GM19023 (cell line): ENCODE data around the gene SMC1A.
"Not testable (repeated sequence)": the region's sequence is repeated elsewhere in the genome, so short reads cannot be mapped to it uniquely, and the experiment has no call there.

ENCODE experiments used
- ATAC-seq: cut with Tn5 transposase; IDR thresholded peaks from one replicate; pipeline ENCODE4 v1.9.1; 2021; ENCODE audit warnings: mild to moderate bottlenecking, moderate library complexity; ENCODE audit not compliant: unreplicated experiment

Gene SMC1A

GRCh38 chrX:53422861-53423306 is 430 bp upstream of the SMC1A start, which contains the start of gene RIBC1:
Gene RIBC1 (plus strand): TSS chrX:53422873. CDS start chrX:53426277, 3,404 bp downstream.
- ATAC-seq: no peak

- ATAC-seq: peak; percentile 20
These were observed 725 bp downstream of the SMC1A start for GRCh38 chrX:53421772-53422085.

- ATAC-seq: no peak
These were observed 1.3 kb downstream of the SMC1A start for GRCh38 chrX:53421125-53421524.

GRCh38 chrX:53420351-53420750 is 2.1 kb downstream of the SMC1A start:
- not testable (repeated sequence) for ATAC-seq

DNA sequence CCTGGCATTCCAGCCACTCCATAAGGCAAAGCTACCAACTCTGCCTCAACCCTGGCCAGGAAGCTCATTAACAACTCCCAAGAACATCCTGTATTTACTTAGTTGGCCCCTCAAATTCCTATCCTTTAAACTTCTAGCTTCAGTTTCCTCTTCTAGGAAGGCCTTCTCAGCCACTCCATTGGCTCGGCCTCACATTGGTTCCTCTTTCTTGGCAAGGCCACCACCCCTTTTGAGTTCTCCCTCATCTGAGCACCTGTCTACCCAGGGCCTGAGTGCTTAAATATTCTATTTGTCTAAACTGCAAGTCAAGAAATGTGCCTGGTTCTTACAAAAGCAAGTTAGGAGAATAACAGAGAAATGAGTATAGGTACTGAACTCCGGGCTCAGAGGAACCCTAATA is 10.0 kb downstream of the SMC1A start:
- no peak for ATAC-seq

DNA sequence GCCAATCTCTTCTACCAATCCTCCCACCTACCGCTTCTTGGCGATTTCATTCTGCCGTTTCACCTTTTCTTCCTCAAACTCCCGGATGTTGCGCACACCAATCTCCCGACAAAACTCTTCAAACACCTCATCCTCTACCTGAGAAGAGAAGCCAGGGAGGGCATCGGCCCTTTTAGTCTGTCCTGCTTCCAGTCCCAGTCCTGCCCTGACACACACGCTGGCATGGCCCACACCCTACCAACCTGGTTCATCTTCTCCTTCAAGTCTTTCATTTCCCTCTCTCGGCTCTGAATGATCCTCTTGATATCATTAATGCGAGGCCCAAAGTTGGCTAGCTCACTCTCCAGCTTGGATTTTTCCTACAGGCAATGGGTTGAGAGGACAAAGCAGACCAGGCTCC is 18.9 kb downstream of the SMC1A start:
- ATAC-seq: no peak

GRCh38 chrX:53398216-53398615 is 24.2 kb downstream of the SMC1A start:
- no peak for ATAC-seq

DNA sequence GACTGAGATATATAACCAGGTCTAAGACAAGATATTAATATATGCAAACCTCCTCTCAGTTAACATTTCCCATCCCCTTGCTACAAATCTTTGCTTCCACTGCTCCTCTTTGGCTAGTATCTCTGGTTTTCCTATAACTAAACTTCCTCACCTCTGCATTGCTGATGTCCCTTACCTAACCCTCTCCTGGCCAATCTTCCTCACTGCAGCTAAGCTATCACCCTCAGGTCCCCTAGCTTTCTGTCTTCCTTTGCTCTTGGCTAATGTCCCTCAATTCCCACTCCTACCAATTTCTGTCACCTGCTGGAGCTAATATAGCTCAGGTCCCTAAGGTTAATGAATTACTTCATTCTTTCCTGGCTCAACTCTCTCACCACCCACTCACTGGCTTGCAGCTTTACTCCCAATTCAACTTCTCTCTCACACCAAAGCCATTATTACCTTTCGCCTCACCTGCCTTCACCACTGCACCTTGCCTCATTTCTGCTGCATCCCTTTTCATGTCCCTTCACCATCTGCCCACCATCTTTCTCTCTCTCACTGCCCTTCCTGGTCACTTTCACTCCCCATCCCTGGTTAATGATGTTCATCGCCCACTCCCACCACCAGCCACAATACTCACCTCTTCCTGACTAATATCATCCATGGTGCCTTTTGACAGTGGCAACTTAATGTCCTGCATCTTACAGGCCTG is 26.7 kb downstream of the SMC1A start:
- no peak for ATAC-seq

- ATAC-seq: no peak
These were observed 38.9 kb downstream of the SMC1A start for GRCh38 chrX:53383376-53384076.

- no peak for ATAC-seq
These were observed 42.7 kb downstream of the SMC1A start for GRCh38 chrX:53379747-53380146.

DNA sequence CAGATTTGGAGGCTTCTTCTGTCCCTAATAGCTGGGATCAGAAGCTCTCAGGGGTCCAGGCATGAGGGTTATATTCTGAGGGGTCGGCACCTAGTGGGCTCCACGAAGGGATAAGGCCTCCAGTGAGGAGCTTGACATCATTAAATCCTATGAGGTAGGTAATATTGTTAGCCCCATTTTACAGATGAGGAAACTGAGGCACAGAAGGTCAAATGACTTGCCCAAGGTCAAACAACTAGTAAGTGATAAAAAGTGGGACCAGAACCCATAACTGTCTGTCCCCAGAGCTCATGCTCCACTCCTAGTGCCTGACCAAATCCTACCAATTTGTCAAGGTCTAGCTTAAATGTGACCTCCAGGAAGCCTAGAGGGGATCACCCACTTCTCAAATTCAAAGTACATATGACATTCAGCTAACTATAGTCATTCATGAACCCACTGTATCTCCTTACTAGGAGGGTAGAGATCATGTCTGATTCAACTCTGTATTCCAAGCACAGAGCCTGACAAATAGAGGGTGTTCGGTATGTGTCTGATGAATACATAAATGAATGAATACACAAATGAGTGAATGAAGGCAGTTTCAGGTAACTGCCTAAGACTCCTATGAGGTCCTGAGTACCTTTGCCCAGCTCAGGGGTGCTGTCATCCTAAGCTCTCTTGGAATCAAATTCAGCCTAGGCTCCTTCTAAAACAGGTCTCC is 43.3 kb downstream of the SMC1A start:
- ATAC-seq: no peak

- no peak for ATAC-seq
These were observed 45.0 kb downstream of the SMC1A start for GRCh38 chrX:53377464-53377863.

DNA sequence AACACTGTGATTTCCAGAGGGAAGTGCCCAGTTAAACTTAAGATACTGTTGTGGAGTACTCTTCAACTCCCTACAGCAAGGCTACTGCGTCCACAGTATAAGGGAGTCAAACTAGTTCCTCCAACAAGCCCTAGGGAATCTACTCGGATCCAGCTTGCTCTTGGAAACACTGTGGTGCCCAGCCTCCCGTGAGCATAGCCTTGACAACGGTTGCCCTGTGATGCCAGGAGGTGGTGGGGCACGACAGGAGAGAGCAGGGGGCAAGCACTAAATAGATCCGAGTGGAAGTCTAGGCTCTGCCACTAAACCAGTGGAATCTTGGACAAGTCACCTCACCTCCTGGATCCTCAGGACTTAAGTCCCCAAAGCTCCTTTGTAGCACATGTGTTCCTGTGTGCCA is 45.6 kb downstream of the SMC1A start:
- ATAC-seq: no peak

- ATAC-seq: no peak
These were observed 47.5 kb downstream of the SMC1A start for GRCh38 chrX:53374923-53375322.

DNA sequence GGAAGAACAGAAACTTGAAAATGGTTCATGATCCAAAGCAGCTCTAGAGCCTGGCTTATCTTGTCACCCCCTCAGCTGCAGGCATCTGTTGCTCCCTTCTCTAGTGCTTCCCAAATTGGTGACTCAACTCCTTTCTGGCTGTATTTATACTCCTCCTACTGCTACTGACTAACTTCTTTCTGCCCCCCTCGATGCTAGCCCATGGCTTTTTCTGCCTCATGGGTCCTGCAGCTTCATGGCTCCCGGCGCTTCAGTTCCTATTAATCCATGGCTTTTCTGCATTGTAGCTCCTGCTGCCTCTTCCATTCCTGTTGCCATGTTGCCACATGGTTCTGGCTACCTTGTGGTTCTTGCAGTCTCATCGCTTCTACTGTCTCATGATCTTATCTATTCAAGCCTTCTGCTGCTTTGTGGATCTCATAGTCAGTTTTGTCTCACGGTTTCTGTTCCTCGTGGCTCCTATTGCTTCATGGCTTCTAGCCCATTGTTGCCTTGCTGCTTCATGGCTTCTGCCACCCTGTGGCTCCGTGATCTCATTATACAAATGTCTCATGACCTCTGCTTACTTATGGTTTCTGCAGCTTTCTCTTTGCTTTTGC is 48.1 kb downstream of the SMC1A start:
- no peak for ATAC-seq

DNA sequence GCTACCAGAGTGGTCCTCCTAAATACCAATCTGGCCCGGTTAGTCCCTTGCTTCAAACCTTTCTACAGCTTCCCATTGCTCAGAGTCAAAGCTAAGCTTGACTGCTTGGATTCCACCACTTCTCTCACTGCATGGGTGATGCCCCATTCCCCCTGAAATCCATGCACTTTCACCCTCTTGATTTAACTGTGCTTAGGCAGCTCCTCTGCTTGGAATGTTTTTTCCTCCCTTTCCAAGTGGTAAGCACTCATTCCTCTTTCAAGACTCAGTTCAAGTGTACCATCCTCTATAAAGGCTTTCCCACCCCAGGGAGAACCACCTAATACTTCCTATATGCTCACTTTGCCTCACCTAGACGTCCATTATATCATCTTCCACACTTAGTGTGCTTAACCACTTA is 49.1 kb downstream of the SMC1A start:
- no peak for ATAC-seq

- not testable (repeated sequence) for ATAC-seq
These were observed 56.0 kb downstream of the SMC1A start for GRCh38 chrX:53366454-53366853.

DNA sequence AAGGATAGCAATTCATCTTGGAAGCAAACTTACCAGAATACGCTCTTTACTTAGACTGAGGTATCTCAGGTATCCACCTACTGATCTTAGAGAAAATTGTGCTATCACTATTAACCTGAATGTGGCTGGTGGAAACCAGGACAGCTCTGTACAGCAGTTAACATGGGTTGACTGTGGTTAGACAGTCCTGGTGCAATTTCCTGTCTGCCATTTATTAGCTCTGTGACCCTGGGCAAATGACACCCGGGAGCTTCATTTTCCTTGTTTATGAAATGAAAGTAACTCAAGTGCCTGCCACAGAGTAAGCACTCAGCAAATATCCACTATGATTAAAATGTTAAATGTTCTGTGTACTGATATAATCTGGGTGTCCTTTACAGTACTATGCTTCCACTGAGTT is 60.0 kb downstream of the SMC1A start:
- no peak for ATAC-seq

DNA sequence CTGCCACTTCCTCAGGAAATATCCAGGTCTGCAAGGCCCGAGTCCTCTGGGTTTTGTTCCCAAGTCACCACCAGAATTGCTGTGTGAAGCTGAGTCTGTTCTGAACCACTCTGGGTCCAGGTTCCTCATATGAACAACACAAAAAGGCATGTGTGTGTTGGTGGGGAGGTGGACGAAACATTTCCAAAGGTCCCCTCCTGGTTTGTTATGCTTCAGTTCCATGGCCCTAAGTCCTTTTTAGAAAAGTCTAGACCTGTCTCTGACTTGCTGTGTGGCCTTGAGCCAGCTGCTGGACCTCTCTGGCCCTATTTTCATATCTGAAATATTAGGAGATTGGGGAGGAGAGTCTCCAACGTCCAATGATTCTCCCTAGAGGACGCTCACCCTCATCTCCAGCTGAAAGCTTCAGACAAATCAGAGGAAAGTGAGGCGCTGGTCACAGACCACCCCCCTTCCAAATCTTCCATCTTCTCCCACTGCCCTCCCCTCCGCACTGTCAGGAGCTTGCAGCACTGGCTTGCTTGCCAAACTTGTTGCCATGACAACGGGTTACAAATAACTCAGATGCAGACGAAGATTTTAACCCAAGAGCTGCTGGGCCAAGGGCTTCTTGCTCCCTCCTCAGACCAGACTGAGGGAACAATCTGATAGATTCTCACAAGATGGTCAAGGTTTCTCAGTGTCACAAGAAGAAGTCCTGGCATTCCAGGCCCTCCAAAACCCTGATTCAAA is 64.5 kb downstream of the SMC1A start:
- ATAC-seq: no peak

GRCh38 chrX:53356186-53356585 is 66.3 kb downstream of the SMC1A start:
- no peak for ATAC-seq

DNA sequence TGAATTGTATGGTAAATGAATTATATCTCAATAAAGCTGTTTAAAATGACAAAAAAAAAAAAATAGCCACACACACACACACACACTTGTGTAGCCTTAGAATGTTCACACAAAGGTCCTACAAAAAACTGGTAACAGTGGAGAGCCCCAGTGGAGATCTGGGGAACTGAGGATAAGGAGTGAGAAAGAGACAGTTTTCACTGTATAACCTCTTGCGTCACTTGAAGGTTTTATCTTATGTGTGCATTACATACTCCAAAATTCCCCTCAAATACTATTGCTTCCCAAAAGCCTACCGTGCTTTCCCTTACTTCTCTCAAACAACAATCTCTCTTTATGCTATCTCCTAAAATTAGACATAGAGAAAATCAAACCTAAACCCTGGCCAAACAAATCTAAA is 67.8 kb downstream of the SMC1A start:
- ATAC-seq: no peak
